ENCODE results near the gene SUPT3H.

Gene SUPT3H

GRCh38 chr6:44967481-44967880 lies 410.3 kb downstream of the SUPT3H start:
- Histone ChIP-seq H3K27ac (no peak overlapping the region), H3K4me3 (no peak overlapping the region)
- no peak for DNase-seq (ENCODE audit: low spot score)
- no peak for TF ChIP-seq CTCF (IDR thresholded peaks at IDR 0.05)

- no peak for TF ChIP-seq CTCF (IDR thresholded peaks at IDR 0.05)
- H3K4me3 ChIP-seq, result no peak overlapping the region
- no peak overlapping the region for H3K27ac ChIP-seq
- DNase-seq (ENCODE audit: low spot score), result no peak
Observed at GRCh38 chr6:44966449-44967092, 411.2 kb downstream of the SUPT3H start.

GRCh38 chr6:44965708-44966107 lies 412.0 kb downstream of the SUPT3H start:
- H3K27ac ChIP-seq, result no peak overlapping the region
- no peak overlapping the region for H3K4me3 ChIP-seq
- DNase-seq (ENCODE audit: low spot score), result no peak
- no peak for TF ChIP-seq CTCF (IDR thresholded peaks at IDR 0.05)

DNA sequence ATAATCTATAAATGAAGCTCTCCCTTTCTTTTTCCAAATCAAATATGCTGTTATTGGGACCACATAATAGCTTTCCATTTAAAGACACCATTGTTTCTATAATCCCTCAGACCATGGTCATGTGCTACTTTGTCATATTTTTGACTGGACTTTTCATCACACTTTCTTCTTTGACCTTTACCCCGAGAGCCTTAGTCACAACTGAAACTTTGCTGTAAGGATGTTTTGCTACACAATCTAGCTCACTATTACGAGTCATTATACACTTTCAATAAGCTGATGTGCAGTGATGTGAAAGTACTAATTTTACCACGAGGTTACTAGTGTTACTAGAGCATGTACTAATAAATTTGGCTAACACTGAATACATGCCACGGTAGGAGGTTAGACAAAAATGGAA lies 416.8 kb downstream of the SUPT3H start:
- no peak overlapping the region for H3K4me3 ChIP-seq
- H3K27ac ChIP-seq, result no peak overlapping the region
- DNase-seq (ENCODE audit: low spot score), result no peak
- TF ChIP-seq CTCF (IDR thresholded peaks at IDR 0.05), result no peak

GRCh38 chr6:44959651-44960050 lies 418.1 kb downstream of the SUPT3H start:
- Histone ChIP-seq H3K27ac (no peak overlapping the region), H3K4me3 (no peak overlapping the region)
- TF ChIP-seq CTCF (IDR thresholded peaks at IDR 0.05), result no peak
- no peak for DNase-seq (ENCODE audit: low spot score)

GRCh38 chr6:44957156-44957555 lies 420.6 kb downstream of the SUPT3H start:
- no peak for DNase-seq (ENCODE audit: low spot score)
- Histone ChIP-seq H3K27ac (no peak overlapping the region), H3K4me3 (no peak overlapping the region)
- TF ChIP-seq CTCF (IDR thresholded peaks at IDR 0.05), result no peak

GRCh38 chr6:44956396-44956795 lies 421.3 kb downstream of the SUPT3H start:
- no peak overlapping the region for H3K27ac ChIP-seq
- no peak for TF ChIP-seq CTCF (IDR thresholded peaks at IDR 0.05)
- no peak for DNase-seq (ENCODE audit: low spot score)
- no peak overlapping the region for H3K4me3 ChIP-seq
